ENCODE measurements around the gene DCP1A.
"Not testable (repeated sequence)": the region's sequence is repeated elsewhere in the genome, so short reads cannot be mapped to it uniquely, and the experiment has no call there.

DCP1A gene

DNA sequence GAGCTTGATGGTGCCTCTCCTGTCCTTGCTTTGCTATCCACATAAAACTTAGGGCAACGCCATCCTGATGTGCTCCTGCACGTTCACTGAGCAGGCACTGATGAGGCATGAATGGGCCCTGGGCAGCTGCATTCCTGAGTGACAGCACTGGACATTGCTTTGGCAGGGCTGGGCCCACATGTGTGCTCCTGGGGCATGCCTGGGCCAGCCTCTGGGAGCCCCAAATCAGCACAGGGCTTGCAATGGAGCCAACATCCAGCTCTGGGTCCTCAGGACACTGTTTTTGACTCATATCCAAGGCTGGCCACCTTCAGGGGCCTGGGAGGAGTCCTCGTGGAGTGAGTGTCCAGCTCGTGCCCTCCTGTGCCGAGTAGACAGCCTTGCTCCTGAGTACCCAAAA, 85.6 kb downstream of the DCP1A start:
- DNase-seq, result no peak

DNA sequence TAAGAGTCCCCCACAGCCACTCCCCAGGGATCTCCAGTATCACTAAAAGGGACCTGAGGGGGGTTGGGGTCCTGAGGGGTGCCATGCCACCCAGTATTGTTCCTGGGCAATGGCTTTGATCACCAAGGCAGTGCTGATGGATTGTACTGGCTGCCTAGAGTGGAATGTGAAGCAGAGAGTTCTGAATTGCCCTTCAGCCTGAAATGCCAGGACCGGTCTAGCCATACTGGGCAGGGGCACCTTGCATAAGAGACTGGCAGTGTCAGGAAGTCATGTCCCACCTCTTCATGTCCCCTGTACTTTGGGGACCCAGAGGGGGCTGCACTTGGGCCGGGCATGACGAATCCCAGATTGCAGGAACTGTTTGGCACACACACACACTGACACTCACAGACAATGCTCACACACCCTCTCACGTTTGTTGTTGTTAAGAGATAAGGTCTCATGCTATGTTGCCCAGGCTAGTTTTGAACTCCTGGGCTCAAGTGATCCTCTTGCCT, 87.0 kb downstream of the DCP1A start:
- DNase-seq, result no peak

- no peak for DNase-seq
These were observed 87.7 kb downstream of the DCP1A start for GRCh38 chr3:53259427-53260259.

- DNase-seq, result no peak
These were observed 88.5 kb downstream of the DCP1A start for GRCh38 chr3:53258600-53259426.

- no peak for DNase-seq
These were observed 89.9 kb downstream of the DCP1A start for GRCh38 chr3:53257465-53257864.

DNA sequence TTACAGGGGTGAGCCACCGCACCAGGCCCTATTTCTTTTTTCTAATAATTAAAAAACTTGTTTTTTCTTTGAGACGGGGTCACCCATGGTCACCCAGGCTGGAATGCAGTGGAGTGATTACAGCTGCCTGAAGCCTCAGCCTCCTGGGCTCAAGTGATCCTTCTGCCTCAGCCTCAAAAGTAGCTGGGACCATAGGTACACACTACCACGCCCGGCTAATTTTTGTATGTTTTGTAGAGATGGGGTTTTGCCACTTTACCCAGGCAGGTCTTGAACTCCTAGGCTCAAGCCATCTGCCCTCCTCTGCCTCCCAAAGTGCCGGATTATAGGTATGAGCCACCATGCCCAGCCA, 90.7 kb downstream of the DCP1A start:
- DNase-seq, result no peak

- peak; percentile 65 for DNase-seq
These were observed 91.3 kb downstream of the DCP1A start, which contains the start of gene TKT for GRCh38 chr3:53255775-53256703. Gene TKT (minus strand): TSS chr3:53256022. CDS start chr3:53255942, 80 bp downstream.

GRCh38 chr3:53255423-53255774, 91.9 kb downstream of the DCP1A start:
- no peak for DNase-seq

DNA sequence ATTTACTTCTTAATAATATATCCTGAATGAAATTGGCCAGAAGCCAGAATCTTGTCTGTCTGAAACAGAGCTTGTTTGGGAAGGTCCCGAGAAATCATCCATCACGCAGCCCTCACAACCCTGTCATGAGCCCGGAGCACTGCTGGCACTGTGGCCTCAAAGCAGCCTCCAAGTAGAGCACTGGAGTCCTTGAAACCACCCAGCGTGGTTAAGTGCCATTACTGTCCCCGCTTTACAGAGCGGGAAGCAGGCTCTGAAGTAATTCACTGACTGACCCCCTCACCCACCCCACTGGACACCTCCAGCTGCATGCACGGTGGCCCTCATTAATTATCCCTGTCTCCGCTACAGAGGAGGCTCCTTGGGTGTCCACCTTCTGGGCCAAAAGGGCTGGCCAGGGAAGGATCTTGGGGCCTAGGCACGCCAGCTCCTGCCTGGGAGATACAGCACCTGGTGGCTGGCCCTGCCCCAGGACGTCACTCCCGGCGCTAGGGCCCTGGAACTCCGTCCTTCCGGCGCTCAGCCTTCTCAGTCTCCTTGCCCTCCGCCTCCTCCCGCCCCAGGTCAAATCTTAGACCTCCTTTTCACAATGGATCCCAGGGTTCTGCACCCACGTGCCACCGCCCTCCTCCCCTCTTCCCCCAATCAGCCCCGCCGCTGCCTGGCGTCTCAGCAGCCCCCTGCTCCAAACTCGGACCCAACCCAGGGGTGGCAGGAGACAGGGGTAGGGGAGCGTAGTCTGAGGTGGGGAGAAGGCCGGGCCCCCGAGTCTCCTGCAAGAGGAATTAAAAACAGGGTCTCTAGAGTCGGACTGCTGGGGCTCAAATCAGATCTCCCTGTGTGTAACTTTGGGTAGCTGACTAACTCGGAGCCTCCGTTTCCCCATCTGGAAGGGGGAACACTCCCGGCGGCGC, 92.6 kb downstream of the DCP1A start:
- DNase-seq, result no peak

DNA sequence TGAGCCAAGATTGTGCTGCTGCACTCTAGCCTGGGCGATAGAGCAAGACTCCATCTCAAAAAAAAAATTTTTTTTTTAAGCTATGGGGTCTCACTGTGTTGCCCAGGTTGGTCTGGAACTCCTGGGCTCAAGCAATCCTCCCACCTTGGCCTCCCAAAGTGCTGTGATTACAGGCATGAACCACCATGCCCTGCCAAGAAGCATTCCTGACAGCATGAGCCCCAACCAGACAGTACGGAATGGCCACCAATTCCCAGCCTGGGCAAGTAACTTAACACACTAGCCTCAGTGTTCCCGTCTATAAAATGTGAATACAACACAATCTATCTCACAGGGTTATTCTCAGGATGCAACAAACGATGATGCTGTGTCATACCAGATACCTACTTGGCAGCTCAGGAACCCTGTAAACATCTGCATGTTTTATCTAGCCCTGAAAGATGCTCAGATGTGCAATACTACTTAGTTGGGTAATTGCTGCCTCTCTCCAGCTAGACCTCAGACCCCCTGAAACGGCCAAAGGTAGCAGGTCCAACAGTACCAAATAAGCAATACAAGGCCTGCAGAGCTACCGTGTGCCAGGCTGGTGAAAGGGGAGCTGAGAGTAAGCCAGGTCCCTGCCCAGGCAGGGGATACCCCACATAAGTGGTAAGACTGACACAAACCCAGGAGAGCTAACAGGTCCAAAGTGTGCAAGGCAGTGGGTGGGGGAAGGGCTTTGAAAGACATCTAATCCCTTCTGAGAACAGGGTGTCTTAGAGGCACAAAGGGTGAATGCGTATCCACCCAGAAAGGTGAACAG, 93.4 kb downstream of the DCP1A start:
- no peak for DNase-seq

- DNase-seq, result not testable (repeated sequence)
These were observed 94.4 kb downstream of the DCP1A start for GRCh38 chr3:53252947-53253322.

DNA sequence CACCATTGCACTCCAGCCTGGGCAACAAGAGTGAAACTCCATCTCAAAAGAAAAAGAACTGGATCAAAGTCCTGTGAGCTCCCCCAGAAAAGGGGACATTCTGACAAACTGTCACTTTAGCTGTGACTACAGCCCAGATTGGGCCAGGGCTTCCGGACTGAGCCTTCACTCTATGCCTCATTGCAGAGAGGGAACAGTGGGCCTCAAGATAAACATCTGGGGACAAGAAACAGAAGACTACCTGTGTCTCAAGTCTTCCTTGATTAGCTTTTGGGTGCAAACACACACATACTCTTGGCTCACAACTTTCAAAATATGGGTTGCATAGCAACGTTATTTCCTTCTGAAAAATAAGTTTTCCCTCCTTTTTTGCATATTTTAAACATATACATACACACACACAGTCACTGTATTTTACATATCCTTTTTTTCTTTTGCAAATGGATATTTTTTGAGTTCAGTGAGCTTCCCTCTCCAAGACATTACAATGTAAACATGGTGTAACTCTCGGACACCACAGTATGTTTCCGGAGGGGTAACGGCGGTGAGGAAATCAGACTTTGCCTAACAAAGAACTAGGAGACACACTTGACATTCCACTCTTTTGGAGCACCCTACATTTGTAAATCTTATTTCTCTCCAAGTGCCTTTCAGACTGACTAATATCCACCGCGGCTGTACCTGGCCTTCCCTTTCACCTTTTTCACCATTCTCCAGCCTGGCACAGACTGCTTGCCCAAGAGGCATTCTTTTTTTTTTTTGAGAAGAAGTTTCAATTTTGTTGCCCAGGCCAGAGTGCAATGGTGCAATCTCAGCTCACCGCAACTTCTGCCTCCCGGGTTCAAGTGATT, 95.0 kb downstream of the DCP1A start:
- DNase-seq, result no peak

GRCh38 chr3:53250881-53251605, 96.3 kb downstream of the DCP1A start:
- DNase-seq, result no peak

- no peak for DNase-seq
These were observed 96.9 kb downstream of the DCP1A start for GRCh38 chr3:53250453-53250852.

DNA sequence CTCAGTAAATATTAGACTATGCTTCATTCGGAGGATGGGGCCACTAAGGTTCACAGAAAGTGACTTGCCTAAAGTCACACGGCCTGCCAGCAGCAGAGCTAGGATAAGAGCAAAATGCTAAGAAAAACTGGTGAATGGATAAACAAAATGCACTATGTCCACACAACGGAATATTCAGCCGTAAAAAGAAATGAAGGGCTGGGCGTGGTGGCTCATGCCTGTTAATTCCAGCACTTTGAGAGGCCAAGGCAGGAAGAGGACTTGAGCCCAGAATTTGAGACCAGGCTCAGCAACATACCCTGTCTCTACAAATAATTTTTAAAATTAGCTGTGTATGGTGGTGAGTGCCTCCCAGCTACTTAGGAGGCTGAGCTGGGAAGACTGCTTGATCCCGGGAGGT, 99.2 kb downstream of the DCP1A start:
- DNase-seq, result no peak

GRCh38 chr3:53247619-53248018, 99.7 kb downstream of the DCP1A start:
- no peak for DNase-seq

GRCh38 chr3:53244271-53244670, 103.1 kb downstream of the DCP1A start:
- no peak for DNase-seq

DNA sequence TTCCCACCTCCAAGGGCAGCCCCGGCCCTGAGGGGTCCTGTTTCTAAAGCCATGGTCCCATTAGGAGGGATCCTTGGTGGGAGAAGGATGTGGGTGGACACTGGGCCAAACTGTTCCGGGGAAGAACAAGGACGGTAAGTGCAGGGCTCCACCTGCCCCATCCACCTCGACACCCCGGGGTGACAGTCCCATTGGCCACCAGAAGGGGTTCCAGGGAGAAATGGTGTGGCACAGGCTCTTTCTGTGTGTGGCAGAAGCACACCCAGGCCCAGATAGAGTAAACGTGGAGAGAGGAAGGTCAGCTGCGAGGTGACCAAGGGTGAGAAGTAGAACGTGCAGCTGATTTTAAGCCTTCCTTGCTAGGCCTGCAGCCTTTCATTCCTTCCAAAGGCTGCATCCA, 103.6 kb downstream of the DCP1A start:
- no peak for DNase-seq

- no peak for DNase-seq
These were observed 104.2 kb downstream of the DCP1A start for GRCh38 chr3:53243165-53243564.

Measured in NCI-H1048 (cell line).